Epithelial cell of proximal tubule (primary cell): ENCODE data around the gene SF1. TPM values are rescaled to one million over a fixed set of nuclear protein-coding genes. Genes with fewer than 3 reads are reported as not detected.

Source experiments
- DNase-seq: peaks from one replicate; pipeline ENCODE4 v3.0.0-alpha.2; 2011; ENCODE audit warnings: low read depth
- H3K4me3 ChIP-seq: 2 replicates; pipeline ENCODE4 v1.5.1; 2011; ENCODE audit warnings: low read depth, mild to moderate bottlenecking, low read length
- total RNA-seq: library from RNA; depleted of rRNA; stranded (reverse); fragments of >200 nt; gene quantifications from 2 replicates; pipeline ENCODE4 v1.2.3, GENCODE V29; 2015
- TF ChIP-seq, protein P1 (sequence below): conservative IDR thresholded peaks from 2 replicates; pipeline ENCODE4 v1.5.1; 2012; ENCODE audit warnings: low read depth, mild to moderate bottlenecking, low read length

The SF1 gene
- total RNA-seq, 1 donor from 2014 or later, result 111 TPM

DNA sequence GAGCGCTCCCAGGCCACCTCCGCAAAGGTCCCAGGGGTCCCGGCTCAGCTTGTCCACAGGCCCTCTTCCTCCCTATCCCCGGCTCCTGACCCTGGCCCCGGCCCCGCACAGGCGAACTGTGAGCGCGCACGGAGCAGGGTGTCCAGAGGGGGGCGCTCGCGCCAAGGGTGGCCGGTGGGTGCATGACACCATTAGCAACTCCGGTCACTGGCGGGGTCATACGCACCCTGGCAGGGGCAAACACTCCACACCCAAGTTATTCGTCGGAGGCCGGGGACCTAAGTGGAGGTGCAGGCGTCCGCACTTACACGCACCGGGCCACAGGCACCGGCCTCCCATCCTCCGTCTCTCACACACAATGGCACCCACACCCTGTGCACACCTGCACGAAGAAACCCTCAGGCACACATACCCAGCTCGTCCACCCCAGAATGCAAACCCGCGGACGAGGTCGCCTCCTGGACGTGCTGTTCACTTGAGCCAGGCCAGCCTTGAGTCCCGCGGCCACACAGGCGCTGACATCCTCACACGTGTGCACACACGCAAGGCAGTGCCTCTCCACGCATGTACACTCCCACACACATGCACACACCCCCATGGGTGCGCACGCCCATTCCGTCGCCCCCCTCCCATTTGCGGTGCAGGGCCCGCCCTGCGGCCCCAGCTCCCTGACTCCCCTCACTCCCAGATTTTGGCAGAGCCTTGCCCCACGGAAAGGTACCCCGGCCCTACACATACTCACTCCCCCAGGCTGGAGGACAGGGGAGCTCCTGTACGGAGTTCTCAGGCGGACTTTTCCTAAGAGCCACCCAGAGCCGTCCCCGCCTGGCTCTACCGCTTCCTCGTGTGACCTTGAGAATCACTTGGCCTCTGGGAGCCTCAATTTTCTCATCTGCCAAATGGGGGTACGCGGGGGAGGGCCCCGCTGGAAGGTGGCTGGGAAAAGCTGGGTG, 34.5 kb downstream of the SF1 start, which contains the start of gene RASGRP2:
RASGRP2 (minus strand) TSS at position 552 of the 953 bp plus-strand sequence. CDS start 1,276 bp downstream, outside the sequence.
- DNase-seq, result no peak
- peak within 1 kb of the TSS; percentile 11 for H3K4me3 ChIP-seq
- TF ChIP-seq, protein P1, sequence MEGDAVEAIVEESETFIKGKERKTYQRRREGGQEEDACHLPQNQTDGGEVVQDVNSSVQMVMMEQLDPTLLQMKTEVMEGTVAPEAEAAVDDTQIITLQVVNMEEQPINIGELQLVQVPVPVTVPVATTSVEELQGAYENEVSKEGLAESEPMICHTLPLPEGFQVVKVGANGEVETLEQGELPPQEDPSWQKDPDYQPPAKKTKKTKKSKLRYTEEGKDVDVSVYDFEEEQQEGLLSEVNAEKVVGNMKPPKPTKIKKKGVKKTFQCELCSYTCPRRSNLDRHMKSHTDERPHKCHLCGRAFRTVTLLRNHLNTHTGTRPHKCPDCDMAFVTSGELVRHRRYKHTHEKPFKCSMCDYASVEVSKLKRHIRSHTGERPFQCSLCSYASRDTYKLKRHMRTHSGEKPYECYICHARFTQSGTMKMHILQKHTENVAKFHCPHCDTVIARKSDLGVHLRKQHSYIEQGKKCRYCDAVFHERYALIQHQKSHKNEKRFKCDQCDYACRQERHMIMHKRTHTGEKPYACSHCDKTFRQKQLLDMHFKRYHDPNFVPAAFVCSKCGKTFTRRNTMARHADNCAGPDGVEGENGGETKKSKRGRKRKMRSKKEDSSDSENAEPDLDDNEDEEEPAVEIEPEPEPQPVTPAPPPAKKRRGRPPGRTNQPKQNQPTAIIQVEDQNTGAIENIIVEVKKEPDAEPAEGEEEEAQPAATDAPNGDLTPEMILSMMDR, result peak; percentile 67

GRCh38 chr11:64742889-64743590, 35.3 kb downstream of the SF1 start:
- TF ChIP-seq, protein P1, result peak; percentile 72
- no peak for DNase-seq
- peak overlapping the region; percentile 28 for H3K4me3 ChIP-seq

DNA sequence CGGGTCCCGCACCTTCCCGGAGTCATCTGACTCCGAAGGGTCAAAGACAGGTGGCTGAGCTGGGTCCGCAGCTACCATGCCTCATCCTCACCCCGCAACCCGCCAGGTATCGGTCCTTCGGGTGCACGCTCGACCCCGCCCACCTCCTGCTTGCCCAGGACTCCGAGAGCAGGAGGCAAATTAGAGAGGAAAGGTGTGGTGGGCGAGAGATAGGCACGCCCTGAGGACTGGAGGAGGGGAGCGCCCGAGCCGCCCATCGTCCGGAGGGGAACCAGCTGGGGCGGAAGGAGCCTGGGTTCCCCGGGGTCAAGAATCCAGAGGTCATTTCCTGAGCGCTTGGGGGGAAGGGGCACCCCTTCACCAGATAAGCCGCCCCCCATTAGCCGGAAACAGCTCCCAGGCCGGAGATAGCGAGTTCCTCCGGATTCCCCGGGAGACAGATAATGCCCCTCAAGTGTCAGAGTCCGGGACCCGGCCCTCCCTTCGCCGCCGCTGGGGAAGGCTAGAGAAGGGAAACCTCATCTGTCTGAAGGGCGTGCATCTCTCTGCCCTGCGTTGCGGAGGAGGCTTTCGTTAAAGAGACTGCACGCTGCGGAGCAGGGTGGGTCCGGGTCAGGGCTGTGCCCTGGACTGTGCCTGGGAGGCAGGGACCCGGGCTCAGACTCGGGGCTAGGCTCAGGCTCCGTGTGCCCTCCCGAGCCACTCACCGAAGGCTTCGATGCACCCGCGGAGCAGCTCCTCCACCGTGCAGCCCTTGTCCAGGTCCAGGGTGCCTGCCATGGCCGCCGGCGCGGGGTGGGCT, 36.1 kb downstream of the SF1 start:
- DNase-seq, result no peak
- H3K4me3 ChIP-seq, result peak overlapping the region; percentile 28
- TF ChIP-seq, protein P1, result no peak

- H3K4me3 ChIP-seq, result no peak overlapping the region
- no peak for DNase-seq
- TF ChIP-seq, protein P1, result no peak
These were observed 36.8 kb downstream of the SF1 start for GRCh38 chr11:64741375-64742086.

DNA sequence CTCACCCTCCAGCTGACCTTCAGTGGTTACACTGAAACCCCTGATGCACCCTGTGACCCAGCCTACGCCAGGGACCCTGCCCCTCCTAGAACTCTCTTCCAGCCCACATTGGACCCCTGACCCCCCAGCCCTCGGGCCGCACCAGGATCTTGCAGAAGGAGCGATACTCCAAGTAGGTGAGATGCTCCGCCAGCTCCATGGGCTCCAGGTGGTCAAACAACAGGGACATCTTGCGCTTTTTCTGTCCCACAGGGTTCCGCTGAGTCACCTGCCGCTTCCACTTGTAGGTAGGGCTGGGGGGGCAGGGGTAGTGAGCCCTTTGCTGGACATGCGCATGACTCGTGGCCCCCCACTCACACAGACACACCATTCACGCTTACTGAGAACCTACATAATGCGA, 38.5 kb downstream of the SF1 start:
- DNase-seq, result no peak
- H3K4me3 ChIP-seq, result no peak overlapping the region
- TF ChIP-seq, protein P1, result no peak

GRCh38 chr11:64736654-64737053, 41.7 kb downstream of the SF1 start:
- TF ChIP-seq, protein P1, result no peak
- DNase-seq, result no peak
- H3K4me3 ChIP-seq, result no peak overlapping the region
